ENCODE measurements around the gene MACROD2.
"Not testable (repeated sequence)": the region's sequence is repeated elsewhere in the genome, so short reads cannot be mapped to it uniquely, and the experiment has no call there.

Gene MACROD2

DNA sequence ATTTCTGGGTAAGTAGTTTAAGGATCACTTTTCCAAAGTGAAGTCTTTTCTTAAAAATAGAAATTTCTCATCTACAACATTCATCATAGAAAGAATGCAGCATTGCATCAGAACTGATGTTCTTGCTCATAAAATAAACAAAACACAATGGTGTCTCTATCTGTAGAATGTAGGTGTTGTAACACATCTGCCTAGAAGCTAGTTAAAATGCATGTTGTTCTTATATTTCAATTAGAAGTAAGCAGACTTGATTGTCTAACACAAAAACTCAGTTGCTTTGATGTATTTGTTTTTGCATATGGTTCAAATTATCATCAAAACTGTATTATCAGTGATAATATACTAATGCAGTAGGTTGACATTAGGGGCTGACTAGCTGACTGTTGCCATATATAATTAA, 996.8 kb downstream of the MACROD2 start:
- DNase-seq (ENCODE audit: low read depth), result no peak

DNA sequence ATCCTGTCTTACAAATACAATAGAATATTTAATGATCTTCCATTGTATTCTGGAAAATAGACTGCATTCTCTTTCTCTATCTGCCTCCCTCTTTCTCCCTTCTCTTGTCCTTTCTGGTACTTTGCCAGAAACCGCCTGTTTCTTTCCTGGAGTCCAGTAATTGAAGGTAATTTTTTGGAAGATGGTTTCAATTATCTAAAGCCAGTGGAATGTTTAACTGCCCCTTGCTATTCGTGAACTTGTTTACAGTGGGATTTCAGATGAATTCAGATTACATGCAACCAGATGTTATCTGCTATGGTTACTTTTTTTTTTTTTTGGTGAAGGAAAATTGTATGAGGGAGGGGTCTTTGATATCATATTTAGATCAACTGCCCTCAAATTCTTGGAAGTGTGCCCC, 997.6 kb downstream of the MACROD2 start:
- DNase-seq (ENCODE audit: low read depth), result no peak

DNA sequence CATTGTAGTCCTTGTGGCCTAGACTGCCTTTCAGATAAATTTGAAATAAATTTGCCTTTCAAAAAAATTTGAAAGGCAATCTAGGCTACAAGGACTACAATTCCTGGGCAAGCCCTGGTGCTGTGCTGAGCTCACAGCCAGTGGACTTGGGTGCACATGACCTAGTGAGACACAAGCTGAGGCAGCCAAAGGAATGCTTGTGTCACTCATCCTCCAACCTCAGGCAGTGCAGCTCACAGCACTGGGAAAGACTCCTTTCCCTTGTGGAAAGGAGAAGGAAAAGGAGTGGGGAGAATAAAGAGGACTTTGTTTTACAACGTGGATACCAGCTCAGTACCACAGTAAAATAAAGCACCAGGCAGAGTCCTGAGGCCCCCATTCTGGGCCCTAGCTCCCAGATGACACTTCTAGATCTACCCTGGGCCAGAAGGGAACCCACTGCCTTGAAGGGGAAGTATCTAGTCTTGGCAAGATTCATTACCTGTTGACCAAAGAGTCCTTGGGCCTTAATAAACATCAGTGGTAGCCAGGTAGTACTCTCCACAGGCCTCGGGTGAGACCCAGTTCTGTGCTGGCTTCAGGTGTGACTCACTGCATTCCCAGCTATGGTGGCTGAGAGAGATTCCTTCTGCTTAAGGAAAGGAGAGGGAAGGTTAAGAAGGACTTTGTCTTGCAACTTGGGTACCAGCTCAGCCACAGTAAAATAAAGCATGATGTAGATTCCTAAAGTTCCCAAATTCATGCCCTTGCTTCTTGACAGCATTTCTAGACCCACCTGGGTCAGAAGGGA, 1001.8 kb downstream of the MACROD2 start:
- DNase-seq (ENCODE audit: low read depth), result no peak

DNA sequence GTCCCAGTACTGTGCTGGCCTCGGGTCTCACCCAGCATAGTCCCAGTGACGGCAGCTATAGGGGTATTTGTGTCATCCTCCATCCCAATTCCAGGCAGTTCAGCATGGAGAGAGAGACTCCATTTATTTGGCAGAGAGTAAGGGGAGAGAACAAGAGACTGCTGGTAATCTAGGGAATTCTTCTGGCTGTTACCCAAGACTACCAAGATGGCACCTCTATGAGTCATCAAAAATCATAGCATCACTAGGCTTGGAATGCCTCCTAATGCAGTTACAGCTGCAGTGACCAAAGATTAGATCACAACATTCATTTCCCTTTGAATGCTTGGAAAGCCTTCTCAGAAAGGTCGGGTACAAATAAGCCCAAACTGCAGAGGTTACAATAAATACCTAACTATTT, 1002.5 kb downstream of the MACROD2 start:
- DNase-seq (ENCODE audit: low read depth), result no peak

DNA sequence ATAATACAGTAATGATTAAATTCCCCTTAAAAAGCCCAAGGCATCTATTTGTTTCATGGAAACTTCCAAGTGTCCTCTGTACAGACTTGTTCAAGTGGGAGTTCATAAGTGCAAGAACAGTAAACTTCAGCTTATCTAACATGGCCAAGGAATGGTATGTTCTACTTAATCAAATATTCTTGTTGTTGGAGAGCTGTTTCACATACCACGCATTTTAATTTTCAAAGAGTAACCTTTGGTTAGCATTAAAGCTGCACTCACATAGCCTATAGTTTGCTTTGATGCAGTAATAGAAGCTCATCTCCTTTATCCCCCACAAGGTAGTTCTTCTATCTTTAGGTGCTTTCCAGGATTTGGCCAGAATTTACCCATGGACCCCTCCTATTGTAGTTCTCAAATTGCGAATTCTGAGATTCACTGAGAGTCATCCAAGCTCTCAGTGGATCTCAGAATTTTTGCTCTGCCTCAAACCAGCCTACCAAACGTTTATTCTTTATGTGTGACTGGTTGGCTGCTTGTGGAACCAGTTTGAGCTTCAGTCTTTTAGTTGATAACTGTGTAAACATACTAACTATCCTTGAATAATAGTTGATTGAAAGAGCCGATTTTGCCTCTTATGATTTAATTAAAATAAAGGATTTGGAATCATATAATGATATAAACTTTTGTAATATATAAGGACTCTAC, 1010.1 kb downstream of the MACROD2 start:
- DNase-seq (ENCODE audit: low read depth), result no peak

DNA sequence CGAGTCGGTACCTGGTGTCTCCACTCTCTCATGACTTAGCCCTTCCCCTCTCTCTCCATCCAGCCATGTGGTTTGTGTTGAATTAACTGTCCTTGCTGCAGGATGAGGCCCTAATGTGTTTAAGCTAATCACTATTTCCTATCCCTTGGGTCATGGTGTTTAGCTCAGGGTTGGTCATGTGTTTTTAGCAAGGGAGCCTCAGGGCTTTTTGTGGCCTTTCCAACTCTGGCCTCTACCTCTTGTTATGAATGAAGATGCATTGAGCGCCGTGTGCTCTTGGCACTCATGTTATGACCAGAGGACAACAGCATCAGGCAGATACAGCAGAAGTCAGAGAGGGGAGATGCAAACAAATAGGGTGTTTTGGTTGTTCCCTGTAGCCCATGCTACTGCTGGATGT, 1016.3 kb downstream of the MACROD2 start:
- DNase-seq (ENCODE audit: low read depth), result no peak

DNA sequence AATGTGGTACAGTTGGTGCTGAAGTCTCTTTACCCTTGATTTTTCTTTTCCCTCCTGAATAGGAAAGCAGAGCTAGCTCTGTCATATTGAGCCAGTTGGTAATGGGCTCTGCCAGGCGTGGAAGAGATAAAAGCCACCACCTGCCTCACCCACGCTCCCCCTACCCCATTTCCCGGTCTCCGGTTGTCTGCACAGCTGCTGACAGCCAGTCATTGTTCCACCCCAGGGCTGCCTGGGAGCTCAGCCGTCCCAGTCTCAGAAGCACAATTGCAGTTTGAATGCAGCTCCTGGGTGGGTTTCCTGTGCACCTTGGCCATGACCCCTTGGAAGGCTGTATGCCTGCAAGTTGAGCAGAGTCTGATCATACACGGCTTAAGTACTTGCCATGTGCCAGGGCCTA, 1017.2 kb downstream of the MACROD2 start:
- DNase-seq (ENCODE audit: low read depth), result no peak

DNA sequence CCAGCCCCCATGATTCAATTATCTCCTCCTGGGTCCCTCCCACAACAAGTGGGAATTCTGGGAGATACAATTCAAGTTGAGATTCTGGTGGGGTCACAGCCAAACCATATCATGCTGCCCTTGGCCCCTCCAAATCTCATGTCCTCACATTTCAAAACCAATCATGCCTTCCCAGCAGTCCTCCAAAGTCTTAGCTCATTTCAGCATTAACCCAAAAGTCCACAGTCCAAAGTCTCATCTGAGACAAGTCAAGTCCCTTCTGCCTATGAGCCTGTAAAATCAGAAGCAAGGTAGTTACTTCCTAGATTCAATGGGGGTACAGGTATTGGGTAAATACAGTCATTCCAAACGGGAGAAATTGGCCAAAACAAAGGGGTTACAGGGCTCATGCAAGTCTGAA, 1021.6 kb downstream of the MACROD2 start:
- not testable (repeated sequence) for DNase-seq (ENCODE audit: low read depth)

DNA sequence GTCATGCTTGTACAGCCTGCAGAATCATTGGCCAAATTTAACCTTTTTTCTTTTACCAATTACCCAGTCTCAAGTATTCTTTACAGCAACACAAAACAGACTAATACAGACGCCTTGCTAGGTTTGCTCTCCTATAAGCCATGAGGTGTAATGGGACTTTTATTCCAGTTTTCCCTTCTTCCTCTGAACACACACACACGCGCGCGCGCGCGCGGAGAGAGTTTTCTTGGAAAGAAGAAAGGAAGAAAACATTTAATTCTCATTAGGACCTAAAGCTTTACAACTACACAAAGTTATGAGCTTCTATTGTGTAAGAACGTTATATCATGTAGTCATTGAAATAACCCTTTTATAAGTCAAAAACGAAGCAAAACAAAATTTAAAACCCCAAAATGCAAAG, 1023.6 kb downstream of the MACROD2 start:
- no peak for DNase-seq (ENCODE audit: low read depth)

DNA sequence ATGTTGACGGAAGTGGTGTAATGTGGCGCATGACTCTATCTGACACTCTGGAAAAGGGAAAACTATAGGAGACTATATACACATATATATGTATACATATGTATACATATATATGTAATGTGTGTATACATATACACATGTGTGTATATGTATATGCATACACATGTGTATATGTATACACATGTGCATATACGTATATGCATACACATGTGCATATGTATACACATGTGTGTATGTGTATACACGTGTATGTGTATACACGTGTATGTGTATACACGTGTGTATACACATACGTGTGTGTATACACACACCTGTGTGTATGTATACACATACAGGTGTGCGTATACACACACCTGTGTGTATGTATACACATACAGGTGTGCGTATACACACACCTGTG, 1025.5 kb downstream of the MACROD2 start:
- no peak for DNase-seq (ENCODE audit: low read depth)

DNA sequence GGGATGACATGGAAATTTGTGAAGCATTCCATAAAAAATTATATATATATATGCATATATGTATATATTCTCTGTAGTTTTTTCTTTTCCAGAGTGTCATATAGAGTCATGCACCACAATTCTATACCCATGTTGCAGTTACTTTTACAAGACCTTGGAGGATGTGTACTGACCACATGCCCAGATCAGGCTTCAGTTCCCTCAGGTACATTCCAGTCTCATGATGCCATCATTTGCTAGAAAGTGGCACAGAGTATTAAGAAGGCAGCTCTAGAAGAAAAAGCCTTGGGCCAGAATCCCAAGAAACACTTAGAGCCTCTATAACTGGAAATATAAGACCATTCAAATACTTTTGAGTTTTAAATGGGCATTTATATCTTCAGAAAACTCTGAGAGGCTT, 1027.6 kb downstream of the MACROD2 start:
- DNase-seq (ENCODE audit: low read depth), result no peak

DNA sequence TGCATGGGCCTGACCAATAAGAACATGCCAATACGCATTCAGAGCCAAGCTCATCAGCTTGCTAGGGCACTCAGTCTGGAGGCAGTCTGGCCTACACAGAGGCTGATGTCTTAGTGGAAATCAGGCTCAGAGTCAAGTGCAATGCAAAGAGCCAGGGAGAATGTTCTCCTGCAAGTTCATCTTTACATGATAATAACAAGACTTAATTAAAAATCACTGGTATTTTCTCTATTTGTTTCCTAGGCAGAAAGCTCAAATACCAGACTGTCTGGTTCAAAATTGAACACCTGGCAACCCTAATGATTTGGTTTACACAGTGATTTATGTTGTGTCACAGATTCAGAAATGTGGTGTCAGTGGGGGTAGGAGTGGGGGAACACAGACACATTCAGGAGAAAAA, 1031.4 kb downstream of the MACROD2 start:
- DNase-seq (ENCODE audit: low read depth), result no peak

DNA sequence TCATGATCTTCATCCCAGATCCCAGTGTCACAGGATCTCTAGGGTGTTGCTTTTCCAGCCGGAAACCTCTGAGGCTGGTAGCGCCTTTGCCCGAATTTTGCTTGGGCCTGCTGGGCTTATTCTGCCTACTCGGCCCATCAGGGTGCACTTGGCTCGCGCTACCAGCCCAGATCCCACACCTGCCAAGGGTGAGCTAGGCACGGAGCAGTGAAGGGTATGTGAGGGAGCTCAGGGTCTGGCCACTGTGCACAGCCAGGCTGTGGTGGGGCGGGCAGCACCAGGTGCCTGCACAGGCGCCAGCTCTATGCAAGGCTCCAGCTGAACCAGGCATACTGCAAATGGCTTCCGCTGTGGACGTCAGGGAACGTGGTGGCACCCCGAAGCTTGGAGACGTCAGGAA, 1035.5 kb downstream of the MACROD2 start:
- DNase-seq (ENCODE audit: low read depth), result no peak

DNA sequence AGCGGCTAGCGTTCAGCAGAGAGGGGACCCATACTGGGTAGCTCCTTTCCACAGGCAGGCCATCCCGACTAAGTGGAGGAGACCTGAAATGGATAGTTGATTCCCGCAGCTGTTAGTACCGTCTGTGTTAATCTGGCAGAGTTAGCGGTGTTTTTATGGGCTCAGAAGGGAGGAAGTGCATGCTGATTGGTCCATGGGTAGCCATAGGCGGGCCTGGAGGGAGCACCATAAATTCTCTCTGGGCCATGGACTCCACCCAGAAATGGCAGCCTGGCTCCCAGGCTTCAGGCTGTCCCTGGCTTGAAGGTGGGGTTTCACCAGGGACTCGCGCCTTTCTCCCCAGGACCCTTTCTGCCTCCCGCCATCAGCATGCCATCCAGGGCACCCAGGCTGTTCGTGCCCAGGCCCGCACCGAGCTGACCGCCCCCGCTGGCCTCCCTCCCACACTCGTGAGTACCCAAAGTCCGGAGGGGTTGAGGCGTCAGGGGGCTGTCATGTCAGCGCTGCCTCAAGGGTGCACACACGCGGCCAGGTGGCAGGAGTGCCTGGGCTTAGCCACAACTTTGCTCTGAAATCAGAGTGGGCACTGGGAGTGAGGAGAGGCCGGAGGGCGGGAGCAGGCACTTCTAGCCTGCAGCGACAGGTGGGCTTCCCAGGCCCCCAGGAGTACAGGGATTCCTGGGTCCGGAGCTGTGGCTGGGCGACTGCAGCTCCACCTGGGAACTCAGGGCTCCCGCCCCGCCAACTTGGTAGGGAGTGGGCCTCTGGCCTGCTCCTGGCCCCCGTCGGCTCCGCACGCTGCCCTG, 1036.4 kb downstream of the MACROD2 start:
- DNase-seq (ENCODE audit: low read depth), result no peak

DNA sequence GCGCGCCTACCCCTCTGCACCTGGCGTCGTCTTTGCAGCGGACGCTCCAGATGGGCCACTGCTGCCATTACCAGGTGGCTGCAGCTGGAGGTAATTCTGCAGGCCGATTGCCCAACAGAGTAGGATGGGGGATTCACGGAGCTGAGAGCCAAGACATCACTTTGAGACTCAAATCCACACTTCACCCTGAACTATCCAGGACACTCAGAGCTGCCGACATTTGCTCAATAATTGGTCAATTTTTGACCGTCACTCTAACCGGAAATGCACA, 1037.0 kb downstream of the MACROD2 start:
- DNase-seq (ENCODE audit: low read depth), result no peak

DNA sequence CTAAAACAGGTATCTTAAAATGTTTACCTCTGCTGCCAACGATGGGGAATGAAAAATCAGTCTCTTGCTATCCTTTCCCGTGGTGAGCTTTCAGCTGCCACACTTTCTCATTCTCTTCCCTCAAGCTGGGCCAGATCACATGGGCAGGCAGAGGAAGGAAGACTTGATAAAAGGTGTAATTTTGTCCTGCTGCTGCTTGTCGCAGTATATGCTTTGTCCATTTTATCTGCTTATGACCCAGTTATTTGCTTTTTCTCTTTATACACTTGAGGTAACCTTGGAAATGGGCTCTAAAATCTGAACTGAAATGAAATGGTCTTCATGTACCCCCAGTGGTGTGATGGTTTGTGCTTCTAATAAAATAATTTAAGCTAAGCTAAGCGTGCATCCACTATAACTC, 1038.0 kb downstream of the MACROD2 start:
- no peak for DNase-seq (ENCODE audit: low read depth)

DNA sequence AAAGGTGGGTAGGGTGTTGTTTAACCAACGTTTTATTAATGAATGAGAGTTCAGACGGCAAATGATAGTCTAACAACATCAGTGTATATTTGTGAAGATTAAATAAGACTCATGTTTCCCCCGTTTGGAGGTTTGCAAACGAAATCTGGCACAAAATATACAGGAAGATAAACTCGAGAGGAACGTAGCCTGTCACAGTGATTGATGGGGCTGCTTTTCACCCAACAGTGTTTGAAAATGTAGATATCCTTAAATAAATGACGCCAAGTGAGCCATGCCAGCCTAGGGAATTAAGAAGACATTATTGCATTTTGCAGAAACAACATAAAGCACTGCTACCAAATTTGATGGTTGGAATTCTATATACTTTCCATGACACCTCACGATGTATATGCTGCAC, 1038.6 kb downstream of the MACROD2 start:
- no peak for DNase-seq (ENCODE audit: low read depth)

DNA sequence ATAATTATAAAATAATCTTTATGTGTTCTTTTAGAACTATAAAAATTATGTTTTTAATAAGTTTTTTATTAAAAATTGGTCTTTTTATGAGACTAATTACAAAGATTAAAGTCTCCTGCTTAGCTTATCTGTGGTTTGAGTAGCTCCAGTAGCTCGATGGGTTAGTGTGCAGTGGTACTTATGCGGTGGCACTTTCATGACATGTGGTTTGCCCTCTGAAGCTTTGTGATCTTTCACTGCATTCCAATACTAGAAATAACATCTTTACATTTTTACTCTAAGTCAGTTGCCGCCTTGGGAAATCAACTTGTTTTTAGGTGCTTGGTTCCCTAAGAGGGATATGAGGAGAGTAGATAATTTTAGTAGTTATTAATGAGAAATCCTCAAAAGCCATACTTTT, 1041.6 kb downstream of the MACROD2 start:
- DNase-seq (ENCODE audit: low read depth), result no peak

DNA sequence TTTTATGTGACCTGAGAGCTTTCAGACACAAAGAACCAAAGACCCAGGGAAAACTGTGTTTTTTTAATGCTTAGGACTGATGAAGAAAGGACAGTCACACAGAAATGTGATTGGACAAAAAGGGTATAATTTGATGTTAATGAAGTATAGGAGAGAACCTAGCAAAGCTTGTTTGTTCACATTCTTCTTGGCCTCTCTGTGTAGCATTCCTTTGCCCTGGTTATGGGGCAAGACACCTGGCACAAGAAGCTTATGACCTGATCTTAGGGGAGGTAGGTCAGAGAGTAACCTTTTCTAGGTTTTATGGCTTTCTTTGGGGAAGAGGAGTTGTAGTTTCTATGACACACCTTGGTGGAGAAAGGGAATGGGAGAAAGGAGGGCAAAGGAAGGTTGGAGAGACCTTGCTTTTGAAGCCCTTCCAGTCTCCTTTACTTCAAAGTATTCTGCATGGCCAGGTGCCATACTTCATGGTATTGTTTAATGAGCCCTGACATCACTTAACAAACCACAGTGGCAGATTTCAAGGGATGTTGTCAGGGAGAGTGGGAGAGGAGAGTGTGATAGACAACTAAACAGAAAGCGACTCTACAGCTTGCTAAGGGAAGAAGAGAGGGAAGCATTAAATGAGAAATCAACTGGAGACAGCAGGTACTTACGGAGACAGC, 1043.9 kb downstream of the MACROD2 start:
- no peak for DNase-seq (ENCODE audit: low read depth)

DNA sequence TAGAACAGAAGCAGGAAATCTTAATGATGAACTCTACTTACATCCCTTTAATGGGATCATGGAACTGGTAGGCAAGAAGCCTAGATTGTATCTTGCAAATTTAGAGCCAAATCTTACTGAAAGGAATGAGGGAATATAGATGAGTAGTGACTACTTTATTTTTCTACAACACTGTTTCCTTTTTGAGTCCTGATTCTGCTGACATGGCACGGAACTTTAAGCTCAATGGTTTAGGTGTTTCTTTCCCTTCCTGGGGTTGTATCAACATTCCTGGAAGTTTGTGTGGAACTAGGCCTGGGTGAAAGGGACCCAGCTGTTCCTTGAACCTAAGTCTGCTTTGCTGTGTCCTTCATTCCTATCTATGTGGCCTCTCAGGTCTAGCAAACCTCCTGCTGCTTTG, 1047.4 kb downstream of the MACROD2 start:
- no peak for DNase-seq (ENCODE audit: low read depth)

DNA sequence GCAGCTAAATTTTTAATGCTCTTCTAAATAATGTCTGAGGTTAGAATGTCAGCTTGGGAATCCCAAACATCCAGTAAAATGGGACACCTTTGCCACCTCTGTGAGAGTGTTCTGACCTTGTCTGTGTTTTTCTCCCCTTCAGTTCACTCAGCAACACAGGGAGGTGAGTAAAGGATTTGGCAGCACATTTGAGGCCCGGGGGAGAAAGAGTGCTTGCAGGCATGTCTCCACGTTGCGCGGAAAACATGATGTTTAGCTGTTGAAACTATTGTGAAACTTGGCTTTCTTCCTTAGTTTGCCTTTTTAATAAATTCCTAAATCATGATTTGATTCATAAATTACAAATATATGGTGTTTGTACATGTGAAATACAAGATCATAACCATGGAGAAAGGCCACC, 1049.9 kb downstream of the MACROD2 start:
- DNase-seq (ENCODE audit: low read depth), result no peak

DNA sequence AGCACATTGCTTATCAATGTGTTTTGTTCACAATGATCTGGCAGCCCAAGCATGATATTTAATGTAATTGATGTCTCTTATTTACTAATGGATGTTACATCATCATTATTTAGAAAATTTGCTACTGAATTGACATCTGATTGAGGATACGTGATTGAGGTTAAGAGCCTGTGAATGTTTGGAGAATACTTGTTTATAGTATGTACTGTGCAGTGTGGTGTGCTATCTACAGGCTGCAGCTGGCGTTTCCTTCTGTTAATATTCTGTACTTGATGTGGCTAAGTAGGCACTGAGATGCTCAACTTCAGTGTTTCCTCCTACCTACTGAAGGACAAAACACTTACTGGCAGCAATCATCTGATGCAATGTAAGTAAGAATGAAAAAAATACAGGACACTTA, 1051.7 kb downstream of the MACROD2 start:
- DNase-seq (ENCODE audit: low read depth), result no peak

DNA sequence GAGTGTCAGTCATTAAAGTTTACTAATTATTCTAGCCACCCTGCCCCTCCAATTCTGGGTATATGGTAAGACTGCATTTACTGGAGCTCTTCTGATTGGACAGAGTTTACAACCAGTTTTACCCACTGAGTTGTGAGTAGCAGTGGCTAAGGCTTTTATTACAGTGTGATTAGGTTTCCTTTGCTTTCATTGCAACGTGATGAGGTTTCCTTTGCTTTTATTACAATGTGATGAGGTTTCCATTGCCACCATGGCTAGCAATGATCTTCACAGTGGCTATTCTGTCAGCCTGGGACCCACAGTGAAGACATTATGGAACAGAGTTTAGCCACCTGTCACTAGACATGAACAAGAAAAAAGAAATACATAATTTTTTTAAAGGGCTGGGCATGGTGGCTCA, 1052.3 kb downstream of the MACROD2 start:
- no peak for DNase-seq (ENCODE audit: low read depth)

Measured in stimulated activated CD8-positive, alpha-beta memory T cell treated with anti-CD3 and anti-CD28 coated beads, Interleukin-12 subunit alpha, Interleukin-12 subunit beta, amount 100 ng/mL, for 1 hour (primary cell).